Skeletal muscle cell (primary cell): Measurements from ENCODE around the gene CDH26.

Experiments used
- DNase-seq: peaks from one replicate; pipeline ENCODE4 v3.0.0-alpha.2; 2010; ENCODE audit warnings: low read depth
- H3K4me3 ChIP-seq: 2 replicates; pipeline ENCODE4 v1.5.1; 2011; ENCODE audit warnings: low read depth, mild to moderate bottlenecking, control low read depth, low read length, moderate library complexity

CDH26 gene

GRCh38 chr20:59958123-59958522 is at the start of gene CDH26:
Gene CDH26, plus strand, starts transcription at chr20:59958423. Its CDS starts 304 bp downstream, at chr20:59958727.
- no peak for DNase-seq
- no peak within 1 kb of the TSS for H3K4me3 ChIP-seq

- DNase-seq = no peak
- no peak overlapping the region for H3K4me3 ChIP-seq
Observed at GRCh38 chr20:59908855-59909254, 49.4 kb upstream of the CDH26 start.

GRCh38 chr20:59911041-59911440 is 47.2 kb upstream of the CDH26 start:
- DNase-seq = no peak
- H3K4me3 ChIP-seq = no peak overlapping the region

GRCh38 chr20:59912609-59913008 is 45.6 kb upstream of the CDH26 start:
- H3K4me3 ChIP-seq = no peak overlapping the region
- no peak for DNase-seq

- no peak for DNase-seq
- H3K4me3 ChIP-seq = no peak overlapping the region
Observed at GRCh38 chr20:59920944-59921343, 37.3 kb upstream of the CDH26 start.

- H3K4me3 ChIP-seq = no peak overlapping the region
- DNase-seq = no peak
Observed at GRCh38 chr20:59923514-59923913, 34.7 kb upstream of the CDH26 start.

- DNase-seq = no peak
- H3K4me3 ChIP-seq = no peak overlapping the region
Observed at GRCh38 chr20:59925359-59925758, 32.9 kb upstream of the CDH26 start.

- no peak overlapping the region for H3K4me3 ChIP-seq
- DNase-seq = no peak
Observed at GRCh38 chr20:59925899-59926298, 32.3 kb upstream of the CDH26 start.

- no peak overlapping the region for H3K4me3 ChIP-seq
- DNase-seq = no peak
Observed at GRCh38 chr20:59931511-59932312, 26.5 kb upstream of the CDH26 start.

GRCh38 chr20:59932616-59933295 is 25.5 kb upstream of the CDH26 start:
- H3K4me3 ChIP-seq = no peak overlapping the region
- DNase-seq = no peak

GRCh38 chr20:59933296-59933848 is 24.9 kb upstream of the CDH26 start, which contains the start of gene SYCP2:
Gene SYCP2, minus strand, starts transcription at chr20:59933637. Its CDS starts 11,224 bp downstream, at chr20:59922413.
- H3K4me3 ChIP-seq = peak within 1 kb of the TSS; percentile 68
- DNase-seq = no peak

- no peak for DNase-seq
- peak overlapping the region; percentile 68 for H3K4me3 ChIP-seq
Observed at GRCh38 chr20:59933849-59934585, 24.2 kb upstream of the CDH26 start.

- no peak overlapping the region for H3K4me3 ChIP-seq
- DNase-seq = no peak
Observed at GRCh38 chr20:59935457-59936185, 22.6 kb upstream of the CDH26 start.

GRCh38 chr20:59936409-59936808 is 21.8 kb upstream of the CDH26 start:
- no peak for DNase-seq
- no peak overlapping the region for H3K4me3 ChIP-seq

GRCh38 chr20:59937150-59937549 is 21.1 kb upstream of the CDH26 start:
- H3K4me3 ChIP-seq = no peak overlapping the region
- no peak for DNase-seq

- H3K4me3 ChIP-seq = no peak overlapping the region
- DNase-seq = no peak
Observed at GRCh38 chr20:59938221-59938620, 20.0 kb upstream of the CDH26 start.

- DNase-seq = no peak
- no peak overlapping the region for H3K4me3 ChIP-seq
Observed at GRCh38 chr20:59938696-59939051, 19.5 kb upstream of the CDH26 start.

GRCh38 chr20:59939052-59939878 is 19.0 kb upstream of the CDH26 start:
- no peak for DNase-seq
- peak overlapping the region; percentile 81 for H3K4me3 ChIP-seq

- H3K4me3 ChIP-seq = peak overlapping the region; percentile 81
- no peak for DNase-seq
Observed at GRCh38 chr20:59939879-59940128, 18.4 kb upstream of the CDH26 start.
